PC-9 (cell line): ENCODE measurements around the gene IRS1.

Experiments used
- CTCF ChIP-seq: fragments of 200-600 bp; sonication (generic); conservative IDR thresholded peaks from 2 replicates; pipeline ENCODE4 v1.6.1; 2017; ENCODE audit warnings: mixed run types, antibody characterized with exemption, mild to moderate bottlenecking, moderate library complexity
- EZH2 ChIP-seq: fragments of 200-600 bp; sonication (generic); IDR thresholded peaks from 2 replicates; pipeline ENCODE4 v1.8.0; 2017; ENCODE audit warnings: antibody characterized with exemption, low read depth

- TF ChIP-seq CTCF = no peak
- TF ChIP-seq EZH2 = no peak
These were observed 2.2 kb downstream of the IRS1 start for GRCh38 chr2:226797289-226797988.
